ENCODE results near the gene FKBP6.
"Not testable (repeated sequence)": the region's sequence is repeated elsewhere in the genome, so short reads cannot be mapped to it uniquely, and the experiment has no call there.

Gene FKBP6

DNA sequence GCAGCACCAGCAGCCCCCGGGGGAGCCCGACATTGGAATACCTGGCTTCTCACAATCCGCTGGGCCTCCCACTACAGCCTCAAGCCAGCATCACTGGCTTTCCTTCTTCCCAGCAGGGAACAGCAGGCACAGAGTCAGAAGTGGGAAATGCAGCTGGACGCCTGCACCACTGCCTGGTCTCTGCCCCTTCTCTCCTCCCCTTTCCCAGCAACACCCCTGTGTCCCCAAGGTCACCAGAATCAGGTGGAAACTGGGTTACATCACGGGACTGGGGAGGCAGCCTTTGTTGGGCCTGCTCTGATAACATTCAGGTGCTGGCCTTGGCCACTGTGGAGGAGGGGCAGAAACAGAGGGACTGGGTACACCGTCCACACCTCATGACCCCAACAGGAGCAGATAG is 2.5 kb upstream of the FKBP6 start:
- not testable (repeated sequence) for DNase-seq

DNA sequence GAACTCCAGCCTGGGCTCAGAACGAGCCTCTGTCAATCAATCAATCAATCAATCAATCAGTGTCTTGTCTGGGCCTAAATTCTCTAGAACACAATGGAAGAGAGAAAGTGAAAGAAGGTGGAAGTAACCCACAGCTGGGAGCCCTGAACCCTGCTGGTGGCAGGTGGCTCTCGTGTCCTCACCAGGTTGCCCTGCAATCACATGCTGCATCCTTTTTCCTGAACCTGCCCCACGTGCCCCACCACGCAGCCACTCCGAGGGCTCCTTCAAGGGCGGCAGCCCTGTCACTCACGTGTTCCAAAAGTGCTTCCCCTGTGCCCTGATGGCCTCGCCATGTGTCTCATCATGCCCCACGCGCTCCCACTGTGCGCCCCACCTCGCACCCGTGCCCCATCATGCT is 512 bp upstream of the FKBP6 start:
- DNase-seq, result not testable (repeated sequence)

DNA sequence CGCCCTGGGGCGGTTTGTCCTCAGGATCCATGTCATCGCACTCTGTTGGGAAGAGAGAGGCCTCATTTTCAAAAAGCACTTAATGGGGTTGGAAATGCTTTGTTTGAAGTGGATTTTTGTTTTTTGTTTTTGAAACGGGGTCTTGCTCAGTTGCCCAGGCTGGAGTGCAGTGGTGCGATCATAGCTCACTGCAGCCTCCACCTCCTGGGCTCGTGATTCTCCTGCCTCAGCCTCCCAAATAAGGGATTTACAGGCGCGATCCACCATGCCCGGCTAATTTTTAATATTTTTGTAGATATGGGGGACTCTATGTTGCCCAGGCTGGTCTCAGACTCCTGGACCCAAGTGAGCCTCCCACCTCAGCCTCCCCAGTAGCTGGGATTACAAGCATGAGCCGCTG is 735 bp downstream of the FKBP6 start:
- DNase-seq, result no peak

DNA sequence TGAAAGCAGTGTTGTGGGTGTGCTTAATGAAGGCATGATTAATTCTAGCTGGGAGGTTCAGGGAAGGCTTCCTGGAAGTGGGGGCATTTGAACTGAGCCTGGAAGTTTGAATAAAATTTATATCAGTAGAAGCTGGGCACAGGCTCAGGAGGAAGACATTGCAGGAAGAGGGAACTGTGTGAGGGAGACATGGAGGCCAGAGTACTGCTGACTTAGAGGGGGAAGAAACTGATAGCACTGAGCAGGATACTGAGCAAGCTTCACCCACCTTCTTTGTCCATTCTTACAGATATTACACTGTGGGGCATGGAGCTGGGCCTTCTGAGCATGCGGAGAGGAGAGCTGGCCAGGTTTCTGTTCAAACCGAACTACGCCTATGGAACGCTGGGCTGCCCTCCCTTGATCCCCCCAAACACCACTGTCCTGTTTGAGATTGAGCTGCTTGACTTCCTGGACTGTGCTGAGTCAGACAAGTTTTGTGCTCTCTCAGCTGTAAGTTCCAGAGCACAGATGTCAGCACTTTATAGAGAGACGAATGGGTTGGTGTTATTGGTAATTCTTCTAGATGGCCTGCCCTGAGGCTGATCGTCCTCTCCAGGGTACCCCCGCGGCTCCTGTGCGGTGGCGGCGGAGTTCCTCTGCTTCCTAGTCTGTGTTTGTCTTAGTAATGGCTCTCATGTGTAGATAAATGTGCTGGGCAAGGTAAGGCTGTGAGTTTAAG is 2.1 kb downstream of the FKBP6 start:
- DNase-seq, result no peak

DNA sequence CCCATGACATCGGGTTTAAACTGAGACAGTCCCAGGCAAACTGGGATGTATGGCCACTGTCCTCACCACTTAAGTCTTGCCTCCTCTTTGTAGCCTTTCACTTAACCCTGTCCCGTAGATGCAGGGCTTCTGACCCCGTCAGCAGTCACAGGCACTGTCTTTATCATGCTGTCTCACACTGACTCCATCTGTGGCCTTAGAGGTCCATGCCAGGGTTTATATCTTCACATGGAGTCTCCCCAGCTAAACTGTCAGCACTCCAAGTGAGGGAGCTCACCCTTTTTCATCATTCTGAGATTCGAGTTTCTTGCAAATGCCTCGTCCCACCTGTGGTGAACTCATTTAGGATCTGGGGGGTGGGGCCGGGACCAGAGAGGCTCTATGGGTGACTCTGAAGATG is 2.8 kb downstream of the FKBP6 start:
- DNase-seq, result no peak

DNA sequence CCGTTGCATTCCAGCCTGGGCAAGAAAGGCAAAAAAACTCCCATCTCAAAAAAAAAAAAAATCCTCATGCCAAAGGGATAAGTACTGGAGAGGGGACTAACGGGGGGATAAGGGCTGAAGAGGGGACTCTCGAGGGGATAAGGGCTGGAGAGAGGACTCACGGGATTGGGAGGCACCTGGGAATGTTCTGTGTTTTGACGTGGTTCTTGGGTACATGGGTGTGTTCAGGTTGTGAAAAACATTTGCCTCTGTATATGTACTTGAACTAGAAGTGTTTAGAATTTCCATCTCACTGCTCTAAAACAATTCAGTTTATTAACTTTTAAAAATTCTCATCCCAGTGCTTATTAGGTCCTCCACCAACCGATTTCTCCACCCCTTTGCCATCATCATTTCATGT is 4.5 kb downstream of the FKBP6 start:
- no peak for DNase-seq

DNA sequence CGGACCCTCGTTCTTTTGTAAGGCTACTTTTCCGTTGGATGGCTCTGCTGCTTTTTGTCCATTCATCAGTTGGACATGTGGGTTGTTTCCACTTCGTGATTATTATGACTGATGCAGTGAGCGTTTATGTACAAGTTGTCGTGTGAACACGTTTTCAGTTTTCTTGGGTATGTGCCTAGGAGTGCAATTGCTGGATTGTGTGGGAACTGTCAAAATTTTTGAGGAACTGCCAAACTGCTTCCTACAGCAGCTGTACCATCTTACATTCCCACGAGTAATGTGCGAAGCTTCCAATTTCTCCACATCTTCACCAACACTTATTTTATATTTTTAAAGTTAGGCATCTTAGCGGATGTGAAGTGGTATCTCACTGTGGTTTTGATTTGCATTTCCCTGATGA is 10.4 kb downstream of the FKBP6 start:
- no peak for DNase-seq

DNA sequence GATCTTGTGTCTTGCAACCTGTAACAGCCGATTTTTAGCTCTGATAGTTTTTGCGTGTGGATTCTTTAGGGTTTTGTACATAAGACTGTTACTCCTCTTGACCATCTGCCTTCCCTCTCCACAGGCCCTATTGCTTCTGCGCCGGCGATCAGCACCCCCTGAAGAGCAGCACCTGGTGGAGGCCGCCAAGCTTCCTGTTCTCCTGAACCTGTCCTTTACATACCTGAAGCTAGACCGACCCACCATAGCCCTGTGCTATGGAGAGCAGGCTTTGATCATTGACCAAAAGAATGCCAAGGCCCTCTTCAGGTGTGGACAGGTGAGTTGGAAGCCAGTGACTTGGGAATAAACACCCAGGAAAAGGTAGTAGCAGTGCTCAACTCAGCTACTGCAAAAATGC is 12.6 kb downstream of the FKBP6 start:
- no peak for DNase-seq

DNA sequence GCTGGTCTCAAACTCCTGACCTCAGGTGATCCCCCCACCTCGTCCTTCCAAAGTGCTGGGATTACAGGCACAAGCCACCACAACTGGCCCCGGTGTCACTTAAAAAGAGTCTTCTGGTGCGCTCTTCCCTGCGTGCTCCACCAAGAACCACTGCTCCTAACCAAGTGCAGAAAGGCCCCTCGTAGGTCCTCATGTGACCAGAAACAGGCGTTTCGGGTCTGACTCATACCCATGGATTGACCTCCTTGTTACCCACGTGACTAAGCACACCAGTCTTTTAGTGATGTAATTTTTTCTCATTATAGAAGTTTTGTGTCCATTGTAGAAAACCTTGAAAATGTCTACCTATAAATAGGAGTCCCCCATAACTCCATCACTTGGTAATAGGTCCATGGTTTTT is 13.9 kb downstream of the FKBP6 start:
- no peak for DNase-seq

DNA sequence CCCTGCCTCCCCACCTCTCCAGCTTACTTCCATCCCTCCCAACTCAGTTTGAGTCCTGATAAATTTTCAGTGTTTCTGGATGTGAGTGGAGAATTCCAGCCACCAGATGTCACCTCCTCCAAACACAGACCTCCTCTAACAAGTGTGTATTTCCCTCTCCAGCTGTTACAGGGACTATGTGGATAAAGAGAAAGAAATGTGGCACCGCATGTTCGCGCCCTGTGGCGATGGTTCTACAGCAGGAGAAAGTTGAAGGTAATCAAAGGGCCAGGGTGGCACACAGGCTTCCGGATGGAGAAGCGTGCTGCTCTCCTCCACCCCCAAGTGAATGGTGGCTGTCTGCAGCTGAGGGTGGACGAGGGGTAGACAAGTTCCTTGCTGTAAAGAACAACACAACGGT is 14.7 kb downstream of the FKBP6 start:
- no peak for DNase-seq

DNA sequence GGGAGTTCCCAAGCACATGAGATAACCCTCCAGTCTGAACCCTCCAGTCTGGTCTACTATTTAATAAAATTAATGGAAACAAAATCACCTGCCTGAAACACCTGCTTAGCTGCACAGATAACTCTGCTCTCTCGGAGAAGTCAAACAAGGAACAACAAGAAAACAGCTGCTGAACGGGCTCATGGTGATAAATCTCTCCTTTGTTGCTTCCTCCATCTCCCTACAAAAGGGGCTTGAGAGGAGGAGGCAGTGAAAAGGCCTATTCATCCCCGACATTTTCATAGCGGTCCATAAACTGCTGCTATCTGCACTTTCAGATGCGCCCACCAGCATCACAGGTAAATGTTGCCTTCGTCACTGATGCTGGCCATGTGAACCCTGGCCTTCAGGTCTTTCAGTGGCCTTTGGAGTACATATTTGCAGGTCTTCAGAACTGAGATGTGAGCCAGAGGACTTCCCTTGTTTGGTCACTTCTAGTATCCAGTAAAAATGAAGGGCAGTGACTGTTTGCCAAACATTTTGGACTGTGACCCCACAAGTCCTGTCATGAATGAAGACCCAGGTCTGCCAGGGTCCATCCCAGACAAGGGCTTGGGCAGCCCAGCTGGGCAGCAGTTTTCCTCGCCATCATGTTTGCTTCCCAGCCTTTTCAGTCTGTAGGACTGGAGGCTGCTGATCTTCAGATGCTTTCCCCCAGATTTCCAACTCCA is 15.9 kb downstream of the FKBP6 start:
- no peak for DNase-seq

DNA sequence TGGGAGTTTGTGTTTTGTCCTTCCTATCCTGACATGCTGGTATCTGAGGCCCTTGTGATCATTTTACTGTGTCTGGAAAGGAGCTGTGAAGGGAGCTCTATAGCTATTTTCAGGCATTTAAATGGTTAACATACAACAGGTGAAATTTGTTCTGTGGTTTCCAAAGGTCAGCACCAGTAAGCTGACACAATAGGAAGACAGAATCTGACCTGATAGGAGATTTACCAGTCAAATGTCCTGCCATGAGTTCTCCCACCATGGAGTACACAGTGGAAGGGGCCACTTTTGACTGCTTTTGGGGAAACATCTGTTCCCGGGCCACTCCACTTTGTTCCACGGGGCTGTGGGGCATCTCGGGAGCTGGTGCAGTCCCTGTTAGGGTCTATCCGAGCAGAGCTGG is 17.6 kb downstream of the FKBP6 start:
- no peak for DNase-seq

DNA sequence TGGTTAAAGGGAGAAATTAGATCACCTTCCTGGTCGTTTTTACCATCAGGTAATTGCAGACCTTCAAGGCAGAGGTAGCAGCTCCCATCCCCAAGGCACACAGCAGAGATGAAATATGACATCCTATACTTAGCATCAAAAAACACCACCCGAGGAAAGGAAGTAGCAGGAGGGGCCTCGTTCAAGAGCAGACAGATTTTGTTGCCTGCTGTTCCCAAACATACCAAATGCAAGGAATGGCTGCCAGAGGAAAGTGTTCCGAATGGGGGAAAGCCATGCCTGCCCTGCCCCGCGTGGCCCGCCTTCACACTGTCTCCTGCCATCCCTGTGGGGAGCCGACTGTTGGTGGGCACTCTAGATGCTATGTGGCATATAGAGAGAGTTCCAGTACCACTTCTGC is 18.0 kb downstream of the FKBP6 start:
- no peak for DNase-seq

DNA sequence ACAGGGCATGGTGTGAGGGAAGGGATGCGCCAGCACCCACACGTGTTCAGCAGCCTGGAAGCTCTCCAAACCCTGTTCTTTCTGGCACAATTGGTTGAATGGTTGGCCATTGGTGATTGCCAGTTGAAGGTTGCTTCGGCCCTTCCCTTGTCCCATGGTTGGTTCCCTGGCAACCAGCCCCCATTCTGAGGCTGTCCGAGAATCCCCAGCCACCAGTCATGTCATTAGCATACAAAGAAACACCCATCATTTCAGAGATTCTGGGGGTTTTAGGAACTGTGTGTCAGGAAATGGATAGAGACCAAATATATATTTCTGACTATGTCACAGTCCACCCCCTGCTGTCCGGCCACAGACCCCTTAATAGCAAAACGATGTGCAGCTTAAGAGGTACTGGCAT is 21.8 kb downstream of the FKBP6 start:
- DNase-seq, result no peak

DNA sequence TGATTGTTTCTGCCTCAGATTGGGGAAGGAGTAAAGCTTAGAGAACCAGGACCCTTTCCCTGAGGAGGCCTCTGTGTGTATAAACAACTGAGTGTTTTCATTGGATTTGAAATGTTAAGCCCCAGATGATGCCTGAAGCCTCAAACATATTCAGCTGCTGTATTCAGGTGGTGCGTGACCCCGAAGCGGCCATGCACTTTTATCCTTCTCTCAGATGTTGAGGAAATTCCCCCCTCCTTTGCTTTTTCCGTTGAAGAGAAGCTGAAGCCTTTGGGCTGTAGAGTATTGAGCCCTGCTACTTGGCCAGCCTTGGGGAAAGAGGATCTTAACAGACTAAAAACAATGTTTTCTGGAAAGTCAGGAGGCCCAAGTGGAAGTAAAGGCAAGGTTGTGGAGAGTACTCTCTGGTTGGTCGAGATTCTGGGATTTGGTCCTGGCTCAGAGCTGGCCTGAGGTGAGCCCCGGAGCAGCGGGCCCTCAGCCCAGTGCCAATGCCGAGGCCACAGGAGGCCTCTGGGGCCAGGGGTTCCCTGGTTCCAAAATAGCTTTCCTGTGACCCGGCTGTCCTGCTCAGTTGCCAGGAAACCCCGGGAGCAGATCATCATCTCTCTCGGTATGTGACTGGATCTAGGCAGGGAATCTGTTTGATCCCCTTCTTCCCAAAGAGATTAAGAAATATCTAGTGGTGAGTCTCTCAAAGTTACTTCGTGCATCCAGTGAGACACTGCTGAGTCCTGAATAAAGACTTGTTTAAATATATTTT is 22.5 kb downstream of the FKBP6 start:
- no peak for DNase-seq

DNA sequence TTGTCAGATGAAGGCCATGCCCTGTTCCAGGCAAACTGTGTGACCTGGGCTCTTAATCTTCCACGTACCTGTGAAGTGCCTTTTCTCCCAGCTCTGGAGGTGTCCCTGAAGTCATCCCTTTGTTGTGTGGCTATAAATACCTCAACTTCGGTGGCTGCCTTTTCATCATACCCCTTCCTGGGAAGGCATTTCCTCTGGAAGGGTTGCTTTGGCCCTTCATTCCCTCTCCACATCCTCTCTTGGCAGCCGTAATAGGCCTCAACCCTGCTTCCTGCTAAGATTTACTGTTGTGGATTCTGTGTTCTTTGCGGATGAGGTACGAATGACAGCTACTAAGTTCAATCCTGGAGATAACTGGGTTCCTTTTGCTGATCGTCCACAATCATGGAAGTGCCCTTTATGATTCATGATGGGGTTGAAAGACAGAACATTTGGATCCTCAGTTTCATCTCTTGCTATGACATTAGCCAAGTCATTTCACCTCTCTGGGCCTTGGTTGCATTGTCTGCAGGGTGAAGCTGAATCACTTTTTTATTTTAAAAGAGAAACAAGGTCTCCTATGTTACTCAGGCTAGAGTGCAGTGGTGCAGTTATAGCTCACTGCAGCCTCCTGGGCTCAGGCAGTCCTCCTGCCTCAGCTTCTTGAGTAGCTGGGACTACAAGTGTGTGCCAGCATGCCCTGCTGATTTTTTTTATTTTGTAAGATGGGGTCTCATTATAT is 23.6 kb downstream of the FKBP6 start:
- no peak for DNase-seq

DNA sequence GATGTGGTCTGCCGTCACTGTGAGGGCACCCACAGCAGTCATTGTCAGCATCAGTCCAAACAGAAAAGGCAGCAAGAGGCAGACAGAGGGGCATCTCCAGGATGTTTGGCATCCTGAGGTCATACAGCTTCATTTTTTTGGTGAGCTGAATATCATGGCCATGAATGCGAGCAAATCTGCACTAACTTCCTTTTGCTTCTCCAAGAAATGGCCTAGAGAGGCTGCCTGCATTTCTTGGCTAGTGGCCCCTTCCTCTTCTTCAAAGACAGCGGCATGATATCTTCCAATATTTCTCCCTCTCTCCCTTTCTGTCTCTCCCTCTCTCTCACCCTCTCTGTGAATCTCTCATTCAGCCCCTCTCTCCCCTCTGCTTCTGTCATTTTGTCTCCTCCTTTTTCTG is 24.8 kb downstream of the FKBP6 start:
- DNase-seq, result no peak

DNA sequence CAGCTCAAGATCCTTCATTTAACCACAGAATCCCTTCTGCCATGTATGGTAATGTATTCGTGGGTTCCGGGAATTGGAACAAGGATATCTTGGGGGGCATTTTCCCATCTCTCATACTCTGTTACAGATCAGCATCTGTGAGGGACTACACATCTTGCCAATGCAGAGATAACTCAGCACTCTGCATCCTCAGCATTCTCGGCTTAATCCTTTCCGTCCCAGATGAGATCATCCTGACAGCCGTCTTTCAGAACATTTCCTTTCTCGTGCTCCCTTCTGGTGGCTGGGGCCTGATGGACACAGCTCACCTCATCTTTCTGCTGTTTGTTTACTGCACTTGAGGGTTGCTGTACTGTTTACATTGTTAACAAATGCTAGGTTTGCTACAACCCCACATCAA is 25.3 kb downstream of the FKBP6 start:
- DNase-seq, result no peak

DNA sequence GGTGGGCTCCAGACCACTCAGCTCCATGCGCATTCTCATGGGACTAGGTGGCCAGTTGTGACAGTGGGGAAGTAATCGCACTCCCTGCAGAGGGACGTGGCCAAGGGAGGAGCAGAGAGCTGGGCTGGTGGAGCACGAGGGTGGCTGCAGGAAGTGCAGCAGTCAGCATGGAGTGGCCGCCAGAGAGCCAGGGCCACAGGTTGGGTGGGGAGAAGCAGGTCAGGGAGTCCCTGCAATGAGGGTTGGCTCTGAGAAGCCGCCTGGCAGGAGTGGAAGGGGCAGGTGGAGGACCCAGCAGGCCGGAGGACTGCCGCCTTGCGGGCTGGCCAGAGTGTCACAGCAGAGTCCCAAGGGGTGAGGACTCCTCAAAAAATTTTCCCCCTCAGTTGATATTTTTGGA is 26.2 kb downstream of the FKBP6 start:
- no peak for DNase-seq

DNA sequence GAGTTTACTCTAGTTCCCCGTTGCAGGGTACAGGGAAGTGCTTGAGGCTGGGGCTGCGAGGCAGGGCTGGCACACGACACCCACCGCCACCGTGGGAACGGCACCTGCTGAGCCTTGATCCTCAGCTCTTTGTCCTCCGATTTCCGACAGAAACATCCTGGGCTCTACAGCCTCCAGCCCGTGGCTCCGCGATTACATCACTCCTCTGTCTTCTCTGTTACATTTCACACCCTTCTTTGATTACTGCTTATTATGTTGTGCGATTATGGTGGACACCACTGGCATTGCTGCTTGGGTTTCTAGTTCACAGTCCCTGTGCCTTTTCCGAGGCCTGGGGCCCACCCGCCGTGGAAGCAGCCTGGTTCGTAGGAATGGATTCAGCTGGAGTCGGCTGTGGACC is 26.9 kb downstream of the FKBP6 start:
- no peak for DNase-seq

DNA sequence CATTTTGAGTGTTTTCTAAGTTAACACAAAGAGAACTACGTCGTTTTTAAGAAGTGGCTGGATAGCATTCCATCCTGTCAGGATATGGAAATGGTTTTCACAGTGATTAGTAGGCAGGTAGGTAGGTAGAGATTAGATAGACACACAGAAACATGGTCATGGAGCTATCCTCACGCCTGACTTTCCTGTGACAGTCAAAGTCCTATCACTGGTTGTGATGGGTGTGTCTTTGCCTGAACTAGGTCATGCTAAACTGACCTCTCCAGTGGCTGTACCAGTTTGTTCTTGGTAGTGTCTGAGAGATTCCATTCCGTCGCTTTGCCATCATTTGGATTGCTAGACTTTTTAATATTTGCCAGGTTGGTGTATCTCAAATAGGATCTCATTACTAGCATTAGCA is 28.2 kb downstream of the FKBP6 start:
- DNase-seq, result no peak

DNA sequence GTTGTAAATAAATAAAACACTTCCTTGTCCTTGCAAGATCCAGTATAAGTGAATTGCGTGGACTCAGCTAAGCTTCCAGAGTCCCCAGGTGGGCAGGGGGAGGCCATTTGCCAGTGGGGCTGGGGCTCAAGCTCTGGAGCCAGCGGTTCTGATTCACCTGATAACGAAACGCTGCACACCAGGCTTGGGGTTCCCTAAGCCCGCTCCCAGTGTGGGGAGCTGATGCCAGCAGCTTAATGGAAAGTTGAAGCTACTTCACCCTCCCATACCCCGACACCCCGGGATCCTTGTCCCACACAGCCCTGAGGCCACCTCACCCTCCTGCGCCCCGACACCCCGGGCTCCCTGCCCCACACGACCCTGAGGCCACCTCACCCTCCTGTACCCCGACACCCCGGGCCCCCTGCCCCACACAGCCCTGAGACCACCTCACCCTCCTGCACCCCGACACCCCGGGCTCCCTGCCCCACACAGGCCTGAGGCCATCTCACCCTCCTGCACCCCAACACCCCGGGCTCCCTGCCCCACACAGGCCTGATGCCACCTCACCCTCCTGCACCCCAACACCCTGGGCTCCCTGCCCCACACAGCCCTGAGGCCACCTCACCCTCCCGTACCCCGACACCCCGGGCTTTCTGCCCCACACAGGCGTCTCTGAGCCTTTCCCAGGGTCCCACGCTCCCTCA is 30.8 kb downstream of the FKBP6 start:
- no peak for DNase-seq

DNA sequence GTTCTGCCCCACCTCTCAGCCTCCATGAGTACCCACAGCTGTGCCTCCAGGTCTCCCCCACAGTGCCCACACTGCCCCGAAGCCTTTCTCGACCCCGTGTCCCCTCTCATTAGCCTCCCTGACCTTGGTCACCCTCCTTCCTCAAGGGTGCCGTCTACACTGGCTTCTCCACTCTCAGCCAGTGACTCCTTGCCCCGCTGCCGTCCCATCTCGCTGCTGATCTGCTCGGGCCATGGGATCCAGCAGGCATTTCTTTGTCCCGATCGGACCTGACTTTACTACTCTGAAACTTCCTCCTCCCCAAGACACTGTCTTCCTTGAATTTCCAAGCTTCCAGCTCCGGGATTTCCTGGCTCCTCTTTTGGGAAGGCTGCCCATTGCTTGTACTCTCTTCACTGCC is 31.3 kb downstream of the FKBP6 start:
- no peak for DNase-seq
